GM12875 (cell line): ENCODE data around the gene OSBPL8.

Experiments used
- H3K4me3 ChIP-seq: one replicate; pipeline ENCODE4 v1.5.1; 2011; ENCODE audit warnings: low read depth, low read length, control low read depth
- CTCF ChIP-seq: IDR thresholded peaks from 2 replicates; pipeline ENCODE4 v1.5.1; 2011; ENCODE audit warnings: low read depth, mild to moderate bottlenecking, control low read depth, inconsistent platforms, low read length, moderate library complexity, borderline replicate concordance; ENCODE audit not compliant: insufficient read depth

The OSBPL8 gene

GRCh38 chr12:76303365-76303764 is 256.2 kb downstream of the OSBPL8 start:
- no peak for TF ChIP-seq CTCF

More at GRCh38 chr12:76303365-76303764, 256.2 kb downstream of the OSBPL8 start:
- no peak overlapping the region for H3K4me3 ChIP-seq
